ENCODE measurements around the gene SCG2.

SCG2 gene

DNA sequence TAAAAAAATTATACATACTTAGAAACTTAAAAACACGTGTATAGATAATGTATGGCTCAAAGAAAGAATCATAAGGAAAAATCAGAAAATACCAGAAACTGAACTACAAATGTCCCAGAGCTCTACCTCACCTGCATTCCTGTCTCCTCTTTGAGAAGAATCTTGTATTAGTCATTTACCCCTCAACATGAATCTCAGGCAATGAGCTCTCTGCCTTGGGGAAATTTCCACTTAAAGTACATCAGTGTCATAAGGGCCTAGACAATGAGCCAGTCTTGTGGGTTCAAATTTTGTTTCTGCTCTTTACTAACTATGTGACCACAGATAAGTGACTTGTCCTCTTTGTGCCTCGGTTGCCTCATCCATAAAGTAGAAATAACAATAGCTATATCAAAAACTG, 40.1 kb downstream of the SCG2 start:
- TF ChIP-seq, protein P1, sequence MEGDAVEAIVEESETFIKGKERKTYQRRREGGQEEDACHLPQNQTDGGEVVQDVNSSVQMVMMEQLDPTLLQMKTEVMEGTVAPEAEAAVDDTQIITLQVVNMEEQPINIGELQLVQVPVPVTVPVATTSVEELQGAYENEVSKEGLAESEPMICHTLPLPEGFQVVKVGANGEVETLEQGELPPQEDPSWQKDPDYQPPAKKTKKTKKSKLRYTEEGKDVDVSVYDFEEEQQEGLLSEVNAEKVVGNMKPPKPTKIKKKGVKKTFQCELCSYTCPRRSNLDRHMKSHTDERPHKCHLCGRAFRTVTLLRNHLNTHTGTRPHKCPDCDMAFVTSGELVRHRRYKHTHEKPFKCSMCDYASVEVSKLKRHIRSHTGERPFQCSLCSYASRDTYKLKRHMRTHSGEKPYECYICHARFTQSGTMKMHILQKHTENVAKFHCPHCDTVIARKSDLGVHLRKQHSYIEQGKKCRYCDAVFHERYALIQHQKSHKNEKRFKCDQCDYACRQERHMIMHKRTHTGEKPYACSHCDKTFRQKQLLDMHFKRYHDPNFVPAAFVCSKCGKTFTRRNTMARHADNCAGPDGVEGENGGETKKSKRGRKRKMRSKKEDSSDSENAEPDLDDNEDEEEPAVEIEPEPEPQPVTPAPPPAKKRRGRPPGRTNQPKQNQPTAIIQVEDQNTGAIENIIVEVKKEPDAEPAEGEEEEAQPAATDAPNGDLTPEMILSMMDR (IDR thresholded peaks at IDR 0.05; ENCODE audit: low read depth, low read length), result no peak
- no peak for DNase-seq (ENCODE audit: extremely low read depth, low read depth)

DNA sequence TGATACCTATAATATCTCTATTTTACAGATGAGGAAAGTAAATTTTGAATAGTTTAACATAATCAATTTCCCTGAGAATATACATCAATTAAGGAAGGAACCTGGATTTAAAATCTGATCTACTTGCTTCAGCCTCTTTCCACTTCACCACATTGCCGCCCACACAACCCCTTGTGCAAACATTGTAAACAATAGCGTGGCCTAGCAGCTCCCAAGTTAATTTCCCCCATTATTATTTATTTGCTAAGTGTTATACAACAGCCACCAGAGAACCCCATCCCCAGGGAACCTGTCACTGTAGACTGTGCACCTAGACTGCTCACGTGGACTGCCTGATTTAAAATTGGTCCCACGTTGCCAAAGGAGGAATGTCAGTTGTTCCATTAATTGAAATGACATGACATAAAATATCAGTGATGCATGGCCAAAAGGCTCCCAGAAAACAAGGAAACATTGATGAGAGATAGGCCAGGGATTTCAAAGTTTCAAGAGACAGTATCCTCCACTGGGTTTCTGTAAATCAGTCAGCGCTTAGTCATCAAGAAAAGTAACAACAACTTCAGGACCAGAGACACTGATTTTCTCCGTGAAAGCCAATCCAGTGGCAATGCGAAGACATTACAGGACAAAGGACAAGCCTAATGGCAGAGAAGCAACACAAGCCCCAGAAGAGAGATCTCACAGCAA, 41.3 kb downstream of the SCG2 start:
- no peak for DNase-seq (ENCODE audit: extremely low read depth, low read depth)
- TF ChIP-seq, protein P1 (IDR thresholded peaks at IDR 0.05; ENCODE audit: low read depth, low read length), result no peak

- no peak for DNase-seq (ENCODE audit: extremely low read depth, low read depth)
These were observed 43.2 kb downstream of the SCG2 start for GRCh38 chr2:223558970-223559369.

DNA sequence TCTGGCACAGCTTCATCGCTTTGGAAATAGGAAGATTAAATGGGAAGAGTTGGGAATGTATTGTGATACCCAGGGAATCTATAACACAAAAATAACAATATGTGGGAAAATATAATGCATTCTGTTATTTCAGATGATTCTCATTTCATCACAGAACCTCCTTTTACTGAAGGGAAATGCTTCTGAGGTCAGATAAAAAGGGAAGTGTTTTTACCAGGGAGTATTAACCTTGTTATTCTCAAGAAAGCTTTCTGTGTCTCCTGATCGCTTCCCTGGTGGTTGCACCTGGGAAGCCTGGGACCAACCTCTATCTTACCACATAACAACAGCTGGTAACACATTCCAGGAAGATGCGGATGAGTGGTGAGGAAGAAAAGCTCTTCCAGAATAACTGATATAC, 47.2 kb downstream of the SCG2 start:
- DNase-seq (ENCODE audit: extremely low read depth, low read depth), result no peak
- TF ChIP-seq, protein P1 (IDR thresholded peaks at IDR 0.05; ENCODE audit: low read depth, low read length), result no peak

More at GRCh38 chr2:223558970-223559369, 43.2 kb downstream of the SCG2 start:
- TF ChIP-seq, protein P1 (IDR thresholded peaks at IDR 0.05; ENCODE audit: low read depth, low read length), result no peak

- DNase-seq (ENCODE audit: extremely low read depth, low read depth), result peak; percentile 85
- TF ChIP-seq, protein P1 (IDR thresholded peaks at IDR 0.05; ENCODE audit: low read depth, low read length), result no peak
These were observed 52.9 kb downstream of the SCG2 start for GRCh38 chr2:223549215-223549614.

DNA sequence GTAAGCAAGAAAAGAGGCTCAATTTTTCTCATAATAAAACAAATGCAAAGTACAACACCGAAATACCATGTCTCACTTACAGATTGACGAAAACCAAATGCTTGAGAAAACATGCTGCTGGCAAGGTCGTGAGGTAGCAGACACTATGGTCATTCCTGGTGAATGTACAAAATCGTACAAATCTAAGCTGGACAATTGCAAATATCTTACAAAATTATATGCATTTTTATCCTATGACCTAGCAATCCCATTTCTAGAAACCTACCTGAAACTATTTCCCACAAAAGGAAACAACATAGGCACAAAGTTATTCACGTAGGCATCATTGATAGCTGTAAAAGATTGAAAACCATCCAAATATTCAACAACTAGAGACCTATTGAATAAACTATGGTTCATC, 54.0 kb downstream of the SCG2 start:
- TF ChIP-seq, protein P1 (IDR thresholded peaks at IDR 0.05; ENCODE audit: low read depth, low read length), result no peak
- DNase-seq (ENCODE audit: extremely low read depth, low read depth), result no peak
